ENCODE data around the gene DNAI1. TPM values are rescaled to one million over a fixed set of nuclear protein-coding genes. Genes with fewer than 3 reads are reported as not detected.

DNAI1 gene
- total RNA-seq, 1 experiment from 2014 or later, result 0.52 TPM

GRCh38 chr9:34514816-34515215 is 56.2 kb downstream of the DNAI1 start:
- no peaks in the 10 kb centered on the region; the same call in 1 of the 2 replicates for H3K27me3 ChIP-seq (replicated peaks; ENCODE audit: control insufficient read depth, insufficient read depth, low read length)
- no peak overlapping the region for H3K4me3 ChIP-seq (ENCODE audit: low read depth, low read length)
- intact Hi-C loops (cut with micrococcal nuclease; ENCODE audit: unreplicated experiment), result no loop called here
- H3K9me3 ChIP-seq, result no peaks in the 10 kb centered on the region
- CTCF ChIA-PET, result interaction anchor here (1.1 kb wide), 1 partner anchor 111 kb away, joined by 4 read pairs; no protein-coding TSS in a partner anchor
- H3K9me3 Mint-ChIP-seq (ENCODE audit: unreplicated experiment), result no peaks in the 10 kb centered on the region
- no peaks in the 10 kb centered on the region for H3K4me1 Mint-ChIP-seq (ENCODE audit: low read depth, unreplicated experiment)
- peaks cover 3% of the 10 kb centered on the region for H3K27me3 Mint-ChIP-seq (ENCODE audit: insufficient read depth, unreplicated experiment)
- no peak for DNase-seq
- no peaks in the 10 kb centered on the region for H3K36me3 Mint-ChIP-seq (ENCODE audit: insufficient read depth, unreplicated experiment)
- no TSS peak for BruUV-seq (replicated peaks)
- H3K4me1 ChIP-seq, result no peaks in the 10 kb centered on the region
- H3K4me3 Mint-ChIP-seq (ENCODE audit: unreplicated experiment), result no peak overlapping the region
- no peak overlapping the region for H3K27ac Mint-ChIP-seq (ENCODE audit: unreplicated experiment)
- H3K36me3 ChIP-seq (ENCODE audit: control insufficient read depth, insufficient read depth, low read length), result no peaks in the 10 kb centered on the region
- no peak for TF ChIP-seq CTCF (IDR thresholded peaks at IDR 0.05; ENCODE audit: insufficient read depth in 1 of 2, low read depth in 1 of 2, low read length in 1 of 2, severe bottlenecking in 1 of 2, unreplicated experiment in 1 of 2)
- POLR2A ChIA-PET, result no interaction called here

GRCh38 chr9:34515959-34516358 is 57.4 kb downstream of the DNAI1 start:
- no peaks in the 10 kb centered on the region for H3K9me3 Mint-ChIP-seq (ENCODE audit: unreplicated experiment)
- Histone ChIP-seq H3K36me3 (ENCODE audit: control insufficient read depth, insufficient read depth, low read length) (no peaks in the 10 kb centered on the region), H3K4me3 (ENCODE audit: low read depth, low read length) (no peak overlapping the region), H3K4me1 (no peaks in the 10 kb centered on the region), H3K9me3 (no peaks in the 10 kb centered on the region), H3K27me3 (replicated peaks; ENCODE audit: control insufficient read depth, insufficient read depth, low read length) (no peaks in the 10 kb centered on the region; the same call in 1 of the 2 replicates)
- peaks cover 3% of the 10 kb centered on the region for H3K27me3 Mint-ChIP-seq (ENCODE audit: insufficient read depth, unreplicated experiment)
- no peak overlapping the region for H3K4me3 Mint-ChIP-seq (ENCODE audit: unreplicated experiment)
- H3K4me1 Mint-ChIP-seq (ENCODE audit: low read depth, unreplicated experiment), result no peaks in the 10 kb centered on the region
- TF ChIP-seq CTCF (IDR thresholded peaks at IDR 0.05; ENCODE audit: insufficient read depth in 1 of 2, low read depth in 1 of 2, low read length in 1 of 2, severe bottlenecking in 1 of 2, unreplicated experiment in 1 of 2), result no peak
- intact Hi-C loops (cut with micrococcal nuclease; ENCODE audit: unreplicated experiment), result no loop called here
- no TSS peak for BruUV-seq (replicated peaks)
- POLR2A ChIA-PET, result no interaction called here
- DNase-seq, result peak in 1 of 2 experiments; percentile 3
- H3K36me3 Mint-ChIP-seq (ENCODE audit: insufficient read depth, unreplicated experiment), result no peaks in the 10 kb centered on the region
- CTCF ChIA-PET, result no interaction called here
- no peak overlapping the region for H3K27ac Mint-ChIP-seq (ENCODE audit: unreplicated experiment)

GRCh38 chr9:34517185-34517584 is 58.6 kb downstream of the DNAI1 start:
- no peaks in the 10 kb centered on the region for H3K36me3 Mint-ChIP-seq (ENCODE audit: insufficient read depth, unreplicated experiment)
- no peaks in the 10 kb centered on the region for H3K9me3 ChIP-seq
- DNase-seq, result peak in 1 of 2 experiments; percentile 5
- CTCF ChIA-PET, result no interaction called here
- no TSS peak for BruUV-seq (replicated peaks)
- H3K4me3 Mint-ChIP-seq (ENCODE audit: unreplicated experiment), result no peak overlapping the region
- H3K27me3 ChIP-seq (replicated peaks; ENCODE audit: control insufficient read depth, insufficient read depth, low read length), result no peaks in the 10 kb centered on the region; the same call in 1 of the 2 replicates
- no peak overlapping the region for H3K27ac Mint-ChIP-seq (ENCODE audit: unreplicated experiment)
- no peaks in the 10 kb centered on the region for H3K4me1 ChIP-seq
- H3K27me3 Mint-ChIP-seq (ENCODE audit: insufficient read depth, unreplicated experiment), result peaks cover 3% of the 10 kb centered on the region
- TF ChIP-seq CTCF (IDR thresholded peaks at IDR 0.05; ENCODE audit: insufficient read depth in 1 of 2, low read depth in 1 of 2, low read length in 1 of 2, severe bottlenecking in 1 of 2, unreplicated experiment in 1 of 2), result no peak
- no peaks in the 10 kb centered on the region for H3K36me3 ChIP-seq (ENCODE audit: control insufficient read depth, insufficient read depth, low read length)
- peaks cover under 1% of the 10 kb centered on the region for H3K4me1 Mint-ChIP-seq (ENCODE audit: low read depth, unreplicated experiment)
- no peaks in the 10 kb centered on the region for H3K9me3 Mint-ChIP-seq (ENCODE audit: unreplicated experiment)
- POLR2A ChIA-PET, result no interaction called here
- H3K4me3 ChIP-seq (ENCODE audit: low read depth, low read length), result no peak overlapping the region
- intact Hi-C loops (cut with micrococcal nuclease; ENCODE audit: unreplicated experiment), result no loop called here

Measured in Caco-2 (cell line).